Sigmoid colon (tissue), 4 donors: ENCODE data around the gene ZDHHC6.

Experiments used
- POLR2A ChIP-seq, 2 donors: fragments of 450-650 bp; IDR thresholded peaks; one replicate each; pipeline ENCODE4 v1.6.1; 2016; ENCODE audit warnings: antibody characterized with exemption in 2 of 2, mild to moderate bottlenecking in 2 of 2, moderate library complexity in 2 of 2
- POLR2AphosphoS5 ChIP-seq, 4 donors: sonication (generic); formaldehyde crosslinking; IDR thresholded peaks; one replicate each; pipeline ENCODE4 v1.6.1; 2017; ENCODE audit warnings: antibody characterized with exemption in 4 of 4
- TF ChIP-seq, protein P1 (sequence below), 4 experiments: fragments of 450-650 bp in 3 of 4; fragments of 200-600 bp in 1 of 4; IDR thresholded peaks; one replicate each; pipeline ENCODE4 v1.5.1; 2016 to 2019; ENCODE audit warnings: antibody characterized with exemption in 4 of 4, mild to moderate bottlenecking in 3 of 4, moderate library complexity in 2 of 4

DNA sequence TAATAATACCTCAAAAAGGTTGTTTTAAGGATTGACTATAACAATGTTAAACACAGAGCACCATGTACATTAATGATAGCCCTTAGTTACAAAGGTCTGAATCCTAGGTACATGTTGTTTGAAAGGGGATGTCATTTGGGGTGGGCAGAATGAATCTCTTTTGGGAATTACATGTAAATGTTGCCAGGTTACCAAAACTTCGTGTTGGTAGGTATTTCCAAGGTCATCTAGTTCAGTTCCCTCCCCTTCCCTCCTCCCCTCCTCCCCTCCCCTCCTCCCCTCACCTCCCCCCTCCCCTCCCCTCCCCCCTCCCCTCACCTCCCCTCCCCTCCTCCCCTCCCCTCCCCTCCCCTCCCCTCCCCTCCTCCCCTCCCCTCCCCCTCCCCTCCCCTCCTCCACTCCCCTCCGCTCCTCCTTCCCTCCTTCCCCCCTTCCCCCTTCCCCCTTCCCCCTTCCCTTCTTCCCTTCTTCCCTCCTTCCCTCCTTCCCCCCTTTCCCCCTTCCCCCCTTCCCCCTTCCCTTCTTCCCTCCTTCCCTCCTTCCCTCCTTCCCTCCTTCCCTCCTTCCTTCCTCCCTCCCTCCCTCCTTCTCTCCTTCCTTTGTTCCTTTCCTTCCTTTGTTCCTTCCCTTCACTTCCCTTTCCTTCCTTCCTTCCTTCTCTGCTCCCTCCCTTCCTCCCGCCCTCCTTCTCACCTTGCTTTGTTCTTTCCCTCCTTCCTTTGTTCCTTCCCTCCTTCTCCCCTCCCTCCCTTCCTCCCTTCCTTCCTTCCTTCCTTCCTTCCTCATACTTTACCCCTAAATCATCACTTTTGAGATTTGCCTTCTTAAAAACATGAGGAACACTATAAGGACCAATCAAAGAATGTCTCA, 8.4 kb upstream of the ZDHHC6 start:
- TF ChIP-seq, protein P1, sequence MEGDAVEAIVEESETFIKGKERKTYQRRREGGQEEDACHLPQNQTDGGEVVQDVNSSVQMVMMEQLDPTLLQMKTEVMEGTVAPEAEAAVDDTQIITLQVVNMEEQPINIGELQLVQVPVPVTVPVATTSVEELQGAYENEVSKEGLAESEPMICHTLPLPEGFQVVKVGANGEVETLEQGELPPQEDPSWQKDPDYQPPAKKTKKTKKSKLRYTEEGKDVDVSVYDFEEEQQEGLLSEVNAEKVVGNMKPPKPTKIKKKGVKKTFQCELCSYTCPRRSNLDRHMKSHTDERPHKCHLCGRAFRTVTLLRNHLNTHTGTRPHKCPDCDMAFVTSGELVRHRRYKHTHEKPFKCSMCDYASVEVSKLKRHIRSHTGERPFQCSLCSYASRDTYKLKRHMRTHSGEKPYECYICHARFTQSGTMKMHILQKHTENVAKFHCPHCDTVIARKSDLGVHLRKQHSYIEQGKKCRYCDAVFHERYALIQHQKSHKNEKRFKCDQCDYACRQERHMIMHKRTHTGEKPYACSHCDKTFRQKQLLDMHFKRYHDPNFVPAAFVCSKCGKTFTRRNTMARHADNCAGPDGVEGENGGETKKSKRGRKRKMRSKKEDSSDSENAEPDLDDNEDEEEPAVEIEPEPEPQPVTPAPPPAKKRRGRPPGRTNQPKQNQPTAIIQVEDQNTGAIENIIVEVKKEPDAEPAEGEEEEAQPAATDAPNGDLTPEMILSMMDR (IDR thresholded peaks at IDR 0.05), result no peak
- no peak for TF ChIP-seq POLR2AphosphoS5 (IDR thresholded peaks at IDR 0.05)
- TF ChIP-seq POLR2A (IDR thresholded peaks at IDR 0.05), result no peak
